ENCODE data around the gene LGALS3BP.

Gene LGALS3BP

DNA sequence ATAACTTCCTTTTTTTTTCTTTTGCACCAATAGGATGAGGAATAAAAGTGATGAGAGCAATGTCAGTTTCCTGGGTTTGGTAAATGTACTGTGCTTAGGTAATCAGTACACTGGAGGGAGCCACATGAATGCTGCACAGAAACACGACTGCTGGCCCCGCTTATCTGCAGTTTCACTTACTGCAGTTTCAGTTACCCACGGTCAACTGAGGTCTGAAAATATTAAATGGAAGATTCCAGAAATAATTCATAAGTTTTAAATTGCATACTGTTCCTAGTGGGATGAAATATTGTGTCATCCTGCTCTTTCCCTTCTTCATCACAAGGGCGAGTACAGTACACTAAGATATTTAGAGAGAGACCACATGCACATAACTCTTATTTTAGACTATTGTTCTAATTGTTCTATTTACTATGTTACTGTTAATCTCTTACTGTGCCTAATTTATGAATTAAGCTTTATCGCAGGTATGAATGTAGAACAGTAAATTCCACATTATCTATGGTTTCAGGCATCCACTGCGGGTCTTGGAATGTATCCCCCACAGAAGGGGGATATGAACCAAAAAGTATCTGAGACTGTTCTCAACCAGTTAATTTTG, 6.4 kb upstream of the LGALS3BP start:
- in situ Hi-C loops (cut with MboI; ENCODE audit: low sequenced_read_pairs): no loop called here

DNA sequence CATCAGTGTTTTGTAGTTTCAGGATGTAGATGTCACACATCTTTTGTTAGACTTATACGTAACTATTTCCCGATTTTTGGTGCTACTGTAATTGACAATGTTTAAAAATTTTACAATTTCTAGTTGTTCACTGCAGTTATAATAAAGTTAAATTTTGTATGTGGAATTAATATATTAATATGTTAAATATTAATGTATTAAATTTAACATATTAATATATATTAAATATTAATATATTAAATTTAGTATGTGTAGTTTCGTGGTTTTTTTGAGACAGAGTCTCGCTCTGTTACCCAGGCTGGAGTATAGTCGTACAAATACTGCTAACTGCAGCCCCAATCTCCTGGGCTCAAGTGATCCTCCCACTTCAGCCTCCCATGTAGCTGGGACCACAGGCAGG, 5.7 kb upstream of the LGALS3BP start:
- in situ Hi-C loops (cut with MboI; ENCODE audit: low sequenced_read_pairs): no loop called here

DNA sequence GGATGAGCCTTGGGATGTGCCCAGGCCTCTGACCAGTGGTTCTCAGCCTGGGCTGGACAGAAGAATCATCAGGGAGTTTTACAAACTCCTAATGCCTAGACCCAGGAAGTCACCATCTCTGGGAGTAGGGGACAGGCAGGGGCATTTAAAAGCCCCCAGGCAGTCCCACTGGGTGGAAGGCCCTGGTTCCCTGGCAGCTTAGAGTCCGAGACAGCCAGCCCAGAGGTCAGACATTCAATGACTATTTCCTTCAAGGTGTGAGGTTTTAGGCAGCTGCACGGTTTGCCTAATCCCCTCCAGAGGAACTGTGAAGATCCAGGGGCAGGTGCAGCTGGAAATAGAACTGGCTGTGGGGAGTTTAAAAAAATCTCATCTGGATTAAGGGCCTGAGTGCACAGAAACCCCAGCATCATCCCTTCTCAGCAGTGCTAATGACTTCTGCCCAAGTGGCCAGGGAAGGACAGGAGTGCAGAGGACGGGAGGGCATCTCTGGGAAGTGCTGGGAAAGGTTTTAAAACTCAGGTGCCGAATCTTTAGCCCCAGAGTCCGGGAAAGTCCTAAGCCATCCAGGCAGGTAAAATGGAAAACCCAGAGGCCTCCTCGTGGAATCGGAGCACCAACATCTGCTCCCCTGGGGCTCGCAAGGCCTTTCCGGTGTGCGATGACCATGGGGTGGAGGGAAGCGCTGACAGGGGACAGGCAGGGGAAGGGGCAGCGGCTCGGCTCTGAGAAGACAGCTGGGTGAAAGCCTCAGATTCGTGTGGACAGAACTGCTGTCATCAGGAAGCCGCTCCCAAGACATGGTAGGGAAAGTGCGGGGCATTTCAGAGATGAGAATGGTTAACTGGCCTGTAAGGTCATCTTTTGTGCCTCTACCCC, 1.5 kb upstream of the LGALS3BP start:
- in situ Hi-C loops (cut with MboI; ENCODE audit: low sequenced_read_pairs): no loop called here

DNA sequence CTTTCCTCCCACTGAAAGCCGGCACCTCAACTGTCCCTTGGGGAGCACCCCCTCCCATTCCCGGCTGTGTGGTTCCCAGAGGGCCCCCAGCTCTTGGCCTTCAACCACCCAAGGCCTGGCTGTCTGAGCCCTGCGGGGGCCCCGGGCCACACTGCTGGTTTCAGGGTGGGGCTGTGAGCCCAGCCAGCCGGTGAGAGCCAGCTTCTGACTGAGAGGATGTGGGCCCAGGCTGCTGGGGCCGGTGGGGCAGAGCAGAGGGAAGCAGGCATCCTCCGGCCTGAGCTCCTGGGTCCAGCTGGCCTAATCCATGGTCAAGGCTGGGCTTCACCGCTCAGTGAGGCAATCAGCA, 875 bp upstream of the LGALS3BP start:
- in situ Hi-C loops (cut with MboI; ENCODE audit: low sequenced_read_pairs): no loop called here

DNA sequence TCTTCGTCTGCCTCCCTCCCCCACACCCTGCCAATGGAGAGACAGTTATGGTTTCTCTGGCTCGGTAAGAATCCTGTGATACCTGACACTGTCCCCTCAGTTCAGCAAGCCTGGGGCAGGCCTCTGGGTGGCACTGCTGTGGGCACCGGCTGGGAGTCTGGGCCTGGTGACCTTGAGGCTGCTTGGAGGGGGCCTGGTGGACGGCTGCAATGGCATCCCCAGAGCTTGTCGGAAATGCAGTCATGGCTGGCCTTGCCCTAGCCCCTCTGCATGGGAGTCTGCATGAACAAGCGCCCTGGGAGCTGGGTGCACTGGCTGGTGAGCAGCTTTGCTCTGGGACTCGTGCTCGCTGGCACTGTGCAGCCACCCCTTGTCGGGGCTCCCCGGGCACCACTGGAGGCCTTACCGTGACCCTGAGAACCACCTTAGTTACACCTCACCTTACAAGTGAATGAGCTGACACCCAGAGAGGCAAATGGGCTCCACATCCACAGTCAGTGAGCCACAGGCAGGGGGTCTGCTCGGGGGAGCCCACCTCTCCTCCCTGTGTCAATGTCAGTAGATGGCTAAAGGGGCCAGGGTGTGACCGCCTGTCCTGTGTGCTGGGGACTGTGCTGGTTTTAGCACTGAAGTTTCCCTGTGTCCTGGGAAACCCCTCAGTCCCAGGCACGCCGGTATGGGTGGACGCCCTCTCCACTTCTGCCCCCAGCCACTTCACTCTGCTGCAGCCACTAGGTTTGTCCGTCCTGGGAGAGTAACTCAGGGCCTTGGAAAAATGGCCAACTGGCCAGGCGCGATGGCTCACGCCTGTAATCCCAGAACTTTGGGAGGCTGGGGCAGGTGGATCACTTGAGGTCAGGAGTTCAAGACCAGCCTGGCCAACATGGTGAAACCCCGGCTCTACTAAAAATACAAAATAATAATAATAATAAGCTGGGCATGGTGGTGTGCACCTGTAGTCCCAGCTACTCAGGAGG, 1.4 kb downstream of the LGALS3BP start:
- in situ Hi-C loops (cut with MboI; ENCODE audit: low sequenced_read_pairs): no loop called here

DNA sequence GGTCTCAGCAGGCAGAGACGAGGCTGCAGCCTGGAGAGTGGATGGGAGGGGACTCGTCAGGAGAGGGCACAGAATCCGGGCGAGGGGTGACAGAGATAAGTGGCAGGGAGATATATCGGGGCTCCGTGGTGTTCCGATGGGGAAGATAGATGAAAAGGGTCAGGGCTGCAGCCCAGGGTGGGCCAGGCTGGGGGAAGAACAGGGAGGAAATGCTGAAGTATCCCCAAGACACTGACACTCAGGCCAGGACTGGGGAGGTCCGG, 2.1 kb downstream of the LGALS3BP start:
- in situ Hi-C loops (cut with MboI; ENCODE audit: low sequenced_read_pairs): no loop called here

DNA sequence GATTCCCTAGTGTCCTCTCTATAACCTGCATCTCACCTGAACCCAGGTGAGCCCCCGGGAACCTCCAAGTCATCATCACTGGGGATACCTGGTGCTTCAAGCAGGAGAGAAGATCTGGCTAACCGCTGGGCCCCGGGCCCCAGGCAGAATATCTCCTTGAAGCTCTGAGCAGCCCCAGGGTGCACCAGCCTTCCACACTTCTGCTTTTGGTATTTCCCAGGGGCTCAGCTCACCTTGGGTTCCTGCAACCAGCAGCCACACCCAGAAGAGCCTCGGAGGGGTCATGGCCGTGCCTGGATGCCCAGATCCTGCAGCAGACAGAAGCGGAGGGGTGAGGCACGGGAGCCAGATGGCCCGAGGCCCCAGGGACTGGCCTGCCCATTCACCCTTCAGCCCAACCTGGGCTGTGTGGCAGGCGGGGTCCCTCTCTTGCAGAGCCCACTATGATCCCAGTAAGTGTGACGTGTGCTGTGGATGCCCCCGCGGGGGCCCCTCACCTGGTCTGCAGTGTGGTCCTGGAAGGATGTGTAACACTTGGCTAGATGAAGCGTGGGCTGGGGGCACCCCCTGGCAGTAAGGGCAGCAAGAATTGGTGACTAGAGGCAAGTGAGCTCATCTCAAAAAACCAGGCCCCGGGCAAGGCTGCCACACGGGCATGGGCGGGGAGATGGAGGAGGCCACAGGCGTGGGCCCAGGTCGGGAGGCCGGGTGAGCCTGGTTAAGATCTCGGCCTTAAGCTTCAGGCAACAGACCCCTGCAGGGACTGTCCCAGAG, 2.6 kb downstream of the LGALS3BP start:
- in situ Hi-C loops (cut with MboI; ENCODE audit: low sequenced_read_pairs): no loop called here

DNA sequence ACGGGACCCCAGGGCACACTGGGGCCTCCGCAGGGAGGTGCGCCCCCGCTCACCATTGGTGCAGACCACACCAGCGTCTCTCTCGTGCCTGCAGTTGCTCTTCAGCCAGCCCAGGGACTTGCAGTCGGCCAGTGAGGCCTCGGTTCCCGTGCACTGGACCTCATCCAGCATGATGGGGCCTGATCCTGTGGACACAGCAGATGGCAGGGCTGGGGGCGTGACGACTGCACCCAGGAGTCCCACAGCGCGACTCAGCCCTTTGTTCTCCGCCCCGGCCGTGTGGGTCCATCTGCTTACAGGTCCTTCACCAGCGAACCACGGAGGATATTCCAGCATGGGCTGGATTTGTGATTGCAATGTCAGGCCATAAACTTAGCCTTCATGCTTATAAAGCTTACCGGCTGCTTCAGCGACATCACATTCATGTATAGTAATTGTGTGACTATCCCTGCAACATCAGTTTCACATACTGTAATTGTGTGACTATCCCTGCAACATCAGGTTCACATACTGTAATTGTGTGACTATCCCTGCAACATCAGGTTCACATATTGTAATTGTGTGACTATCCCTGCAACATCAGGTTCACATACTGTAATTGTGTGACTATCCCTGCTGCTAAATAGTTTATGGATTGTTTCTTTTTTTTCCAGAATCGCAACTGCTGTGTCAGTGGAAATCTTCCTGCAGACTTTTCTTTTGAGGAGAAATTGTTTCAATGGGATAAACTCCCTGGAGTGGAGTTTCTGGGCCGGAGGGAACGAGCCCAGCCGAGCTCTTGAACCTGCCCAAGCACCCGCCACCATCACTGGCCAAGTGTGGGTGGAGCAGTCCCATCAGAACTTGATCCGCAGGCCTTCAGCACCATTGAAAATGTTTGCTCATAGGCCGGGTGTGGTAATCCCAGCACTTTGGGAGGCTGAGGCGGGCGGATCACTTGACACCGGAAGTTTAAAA, 4.8 kb downstream of the LGALS3BP start:
- in situ Hi-C loops (cut with MboI; ENCODE audit: low sequenced_read_pairs): loop anchor here (25.0 kb wide), 1 partner anchor 488 kb away; no protein-coding TSS in a partner anchor

DNA sequence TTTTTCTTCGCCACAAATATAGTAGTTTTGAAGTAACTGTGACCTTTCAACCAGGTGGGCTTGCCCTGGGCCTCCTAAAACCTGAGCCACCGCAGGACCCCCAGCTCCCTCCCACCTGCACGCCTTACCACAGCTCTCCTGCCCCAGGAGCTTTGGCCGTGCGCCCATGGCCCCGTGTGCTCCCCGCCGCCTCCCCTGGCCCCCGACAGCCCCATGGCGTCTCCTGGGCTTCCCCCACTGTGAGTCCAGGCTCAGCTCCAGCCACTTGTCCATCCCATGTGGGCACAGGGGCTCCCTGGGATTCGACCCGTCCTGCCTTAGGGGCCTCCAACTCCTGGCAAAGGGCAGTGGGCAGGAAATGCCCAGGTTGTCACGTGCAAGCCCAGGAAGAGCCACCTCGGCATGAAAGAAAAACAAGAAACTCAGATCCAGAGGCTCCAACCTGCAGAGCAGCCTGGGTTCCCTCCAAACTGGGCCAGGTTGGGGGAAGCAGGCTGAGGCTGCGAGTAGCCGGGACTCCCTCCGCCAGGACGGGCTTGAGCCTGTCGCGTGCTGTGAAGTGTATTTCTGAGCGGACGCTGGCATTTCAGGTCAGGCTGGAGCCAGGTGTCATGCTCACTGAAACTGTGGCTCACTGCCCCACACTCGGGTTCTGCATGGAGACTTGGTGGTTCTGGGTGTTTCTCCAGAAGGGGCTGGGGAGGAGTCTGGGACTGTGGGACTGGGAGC, 5.8 kb downstream of the LGALS3BP start:
- in situ Hi-C loops (cut with MboI; ENCODE audit: low sequenced_read_pairs): loop anchor here (25.0 kb wide), 1 partner anchor 487 kb away; no protein-coding TSS in a partner anchor

DNA sequence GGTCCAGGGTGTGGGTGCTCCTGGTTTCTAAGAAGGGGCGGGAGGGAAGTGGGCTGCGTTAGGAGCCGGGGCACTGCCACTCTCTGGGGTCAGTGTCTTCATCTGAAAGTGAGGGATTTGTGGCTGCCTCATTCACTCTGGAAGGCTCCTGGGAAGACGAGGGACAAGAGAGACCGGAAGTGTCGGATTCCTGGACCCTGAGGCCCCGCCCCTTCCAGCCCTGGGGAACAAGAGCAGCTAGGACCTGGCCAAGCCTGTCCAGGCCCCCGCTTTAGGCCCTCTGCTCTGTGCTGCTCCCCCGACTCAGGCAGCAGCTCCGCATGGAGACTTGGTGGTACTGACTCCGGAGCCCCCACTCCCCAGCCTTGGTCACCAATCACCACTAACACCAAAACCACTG, 6.5 kb downstream of the LGALS3BP start:
- in situ Hi-C loops (cut with MboI; ENCODE audit: low sequenced_read_pairs): loop anchor here (25.0 kb wide), 1 partner anchor 486 kb away; no protein-coding TSS in a partner anchor

DNA sequence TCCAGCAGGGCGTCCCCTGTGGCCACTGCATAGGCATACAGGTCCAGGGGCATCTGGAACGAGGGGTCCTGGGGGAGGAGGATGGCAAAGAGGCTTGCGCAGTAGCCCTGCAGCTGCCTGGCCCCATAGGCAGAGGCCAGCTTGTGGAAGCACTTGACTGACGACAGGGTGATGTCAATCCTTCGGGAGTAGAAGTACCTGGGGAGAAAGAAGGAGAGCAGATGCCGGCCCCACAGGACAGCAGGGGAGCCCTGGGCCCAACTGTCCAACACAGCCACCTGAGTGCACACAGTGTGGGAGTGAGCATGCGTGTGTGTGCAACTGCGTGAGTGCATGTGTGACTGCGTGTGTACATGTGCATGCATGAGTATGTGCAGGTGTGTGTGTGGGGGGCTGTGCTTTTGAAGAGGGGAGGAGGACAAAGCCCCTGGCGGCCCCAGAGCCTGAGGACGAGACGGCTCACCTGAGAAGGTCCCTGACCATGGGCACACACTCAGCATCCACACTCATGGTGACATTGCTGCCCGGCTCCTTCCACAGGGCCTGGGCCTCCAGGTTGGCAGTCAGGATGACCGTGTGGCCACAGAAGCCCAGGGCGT, 7.1 kb downstream of the LGALS3BP start:
- in situ Hi-C loops (cut with MboI; ENCODE audit: low sequenced_read_pairs): loop anchor here (25.0 kb wide), 1 partner anchor 485 kb away; no protein-coding TSS in a partner anchor

DNA sequence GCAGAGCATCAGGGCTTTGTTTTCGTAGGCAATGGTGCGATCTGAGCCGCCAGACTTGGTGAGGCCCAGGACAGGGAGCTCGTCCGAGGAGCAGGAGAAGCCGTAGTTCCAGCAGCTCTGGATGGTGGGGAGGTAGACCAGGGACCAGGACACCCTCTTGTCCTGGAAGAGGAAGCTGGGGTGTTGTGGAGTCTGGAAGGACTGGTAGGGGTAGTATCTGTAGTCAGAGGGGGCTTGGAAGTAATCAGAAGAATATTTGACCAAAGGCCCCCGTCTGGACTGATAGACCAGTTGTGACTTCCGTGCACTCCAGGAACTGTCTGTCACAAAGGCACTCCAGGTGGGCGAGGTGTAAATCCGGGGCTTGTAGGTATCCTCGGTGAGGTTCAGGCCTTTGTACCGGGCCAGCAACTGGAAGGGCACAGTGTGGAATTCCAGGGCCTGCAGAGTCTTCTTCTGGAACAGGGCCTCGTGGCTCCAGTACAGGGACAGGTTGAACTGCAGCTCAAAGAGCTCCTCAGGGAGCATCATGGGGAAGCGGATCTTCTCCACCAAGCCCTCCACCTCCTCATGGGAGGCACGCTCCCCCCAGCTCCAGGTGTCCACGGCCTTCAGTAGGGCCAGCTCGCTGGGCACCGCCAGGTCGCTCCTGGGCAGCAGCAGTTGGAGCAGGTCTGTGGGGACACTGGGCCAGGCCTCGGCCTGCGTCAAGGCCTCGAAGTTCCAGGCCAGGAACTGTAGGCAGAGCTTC, 7.8 kb downstream of the LGALS3BP start:
- in situ Hi-C loops (cut with MboI; ENCODE audit: low sequenced_read_pairs): loop anchor here (25.0 kb wide), 1 partner anchor 485 kb away; no protein-coding TSS in a partner anchor

DNA sequence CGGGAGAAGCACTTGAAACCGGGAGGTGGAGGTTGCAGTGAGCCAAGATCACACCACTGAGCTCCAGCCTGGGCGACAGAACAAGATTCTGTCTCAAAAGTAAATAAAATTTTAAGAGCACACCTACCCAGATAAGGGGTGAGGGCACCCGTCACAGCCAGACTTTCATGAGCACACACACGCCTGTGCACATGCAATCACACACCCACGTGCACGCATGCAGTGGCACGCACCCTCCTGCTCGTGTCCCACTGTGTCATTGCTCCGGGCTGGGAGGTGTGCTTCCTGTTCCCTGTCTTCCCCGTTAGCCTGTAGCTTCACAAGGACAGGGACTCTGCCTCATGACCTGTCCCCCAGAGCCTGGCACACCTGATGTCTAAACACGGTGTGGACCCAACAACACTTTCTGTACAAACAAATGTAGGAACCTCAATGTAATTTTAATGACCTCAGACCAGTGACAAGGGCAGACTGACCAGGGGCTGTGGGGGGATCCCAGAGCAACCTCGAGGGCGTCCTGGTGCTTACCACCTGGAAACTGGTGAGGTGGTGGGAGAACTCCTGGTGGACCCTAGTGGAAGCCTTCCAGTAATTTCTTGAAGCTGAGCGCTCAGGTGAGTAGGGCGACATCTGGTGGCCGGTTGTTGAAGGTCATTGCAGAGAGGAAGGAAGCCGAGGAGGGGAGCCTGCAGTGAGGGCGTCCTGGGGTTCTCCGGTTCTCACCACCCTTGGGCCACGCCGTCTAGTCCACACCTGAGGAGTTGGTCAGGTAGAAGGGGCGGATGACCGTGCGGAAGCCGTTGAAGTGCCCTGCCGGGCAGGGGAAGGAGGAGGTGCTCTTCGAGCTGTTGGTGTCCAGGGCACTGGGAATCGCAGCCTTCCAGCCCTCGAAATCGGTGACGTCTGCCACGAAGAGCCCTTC, 8.6 kb downstream of the LGALS3BP start:
- in situ Hi-C loops (cut with MboI; ENCODE audit: low sequenced_read_pairs): loop anchor here (25.0 kb wide), 1 partner anchor 484 kb away; no protein-coding TSS in a partner anchor

DNA sequence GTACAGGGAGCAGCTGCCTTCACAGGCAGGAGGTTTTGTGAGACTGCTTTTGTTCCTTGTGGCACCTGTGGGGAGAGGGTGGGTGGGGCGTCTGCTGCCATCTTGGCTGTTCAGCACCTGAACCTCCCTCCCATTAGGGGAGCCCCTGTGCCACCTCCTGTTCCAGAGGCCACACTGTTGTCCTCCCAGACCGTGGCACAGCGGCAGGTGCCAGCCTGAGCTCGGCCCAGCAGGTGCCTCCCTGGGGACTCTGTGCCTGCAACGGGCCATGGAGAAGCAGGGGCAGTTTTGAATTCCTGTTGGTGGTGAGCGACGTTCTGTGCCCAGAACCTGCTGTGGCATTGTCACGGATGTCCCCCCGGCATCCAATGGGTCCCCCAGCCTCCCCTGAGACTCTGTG, 9.9 kb downstream of the LGALS3BP start:
- in situ Hi-C loops (cut with MboI; ENCODE audit: low sequenced_read_pairs): loop anchor here (10.0 to 25.0 kb wide), 2 partner anchors 105 to 483 kb away; no protein-coding TSS in a partner anchor

DNA sequence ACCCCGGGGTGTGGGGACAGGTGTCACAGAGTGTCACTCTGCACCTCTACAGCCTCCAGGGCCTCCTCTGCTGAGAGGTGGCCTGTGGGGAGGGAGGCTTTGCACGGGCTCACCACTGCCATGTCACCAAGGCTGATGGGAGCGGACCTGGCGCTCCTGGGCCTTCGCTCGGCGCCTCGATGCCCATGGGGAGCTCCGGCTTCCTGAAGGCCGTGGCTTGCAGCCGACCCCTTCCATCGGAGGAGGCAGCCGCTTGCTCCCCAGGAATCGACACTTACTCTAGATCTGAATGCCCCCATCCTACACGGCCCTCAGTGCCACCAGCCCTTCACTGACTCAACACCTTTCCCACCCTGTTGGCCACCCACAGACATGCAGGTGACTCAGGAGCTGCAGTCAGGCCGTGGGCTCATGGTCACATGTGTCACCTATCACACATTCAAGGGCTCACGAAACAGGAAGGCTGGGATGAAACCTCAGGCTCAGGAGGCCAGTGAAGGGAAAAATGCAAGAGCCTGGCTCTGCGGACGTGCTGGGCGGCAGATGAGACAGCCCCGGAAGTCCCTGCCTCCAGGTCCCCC, 11.9 kb downstream of the LGALS3BP start:
- in situ Hi-C loops (cut with MboI; ENCODE audit: low sequenced_read_pairs): loop anchor here (10.0 to 25.0 kb wide), 2 partner anchors 103 to 481 kb away; no protein-coding TSS in a partner anchor
